Ramos (cell line): ENCODE data around the gene WNT6.

Experiments
- in situ Hi-C: fragments of 300-500 bp; cut with MboI; formaldehyde crosslinking; loops from one replicate; pipeline ENCODE4 v1.14.3; 2022; ENCODE audit warnings: low sequenced_read_pairs; ENCODE audit not compliant: unreplicated experiment

WNT6 gene

DNA sequence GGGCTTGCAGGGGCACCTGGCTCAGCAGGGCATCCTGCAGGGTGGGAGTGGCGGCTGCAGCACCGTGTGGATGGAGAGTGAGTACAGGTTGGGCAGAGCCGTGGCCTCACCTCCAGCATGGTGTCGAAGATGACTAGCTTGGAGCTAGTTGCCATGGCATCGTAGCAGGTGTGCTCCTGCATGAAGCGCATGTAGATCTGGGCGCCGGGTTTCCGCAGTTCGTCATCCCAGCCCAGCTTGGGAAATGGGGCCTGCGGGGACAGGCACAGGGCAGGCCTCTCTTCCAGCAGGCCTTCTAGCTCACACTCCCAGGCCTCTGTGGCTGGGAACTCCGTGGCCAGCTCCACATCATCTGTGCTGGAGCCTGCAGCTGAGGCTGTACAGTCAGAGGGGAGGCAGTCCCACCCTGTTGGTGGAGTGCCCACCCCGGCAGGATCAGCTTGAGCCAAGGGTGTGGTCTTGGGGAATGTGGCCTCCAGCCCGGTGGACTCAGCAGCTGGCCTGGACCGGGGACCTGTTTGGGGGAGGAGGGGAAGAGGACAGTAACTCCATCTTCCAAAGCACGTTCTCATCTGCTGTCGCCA, 29.6 kb upstream of the WNT6 start:
- in situ Hi-C loops: no loop called here

DNA sequence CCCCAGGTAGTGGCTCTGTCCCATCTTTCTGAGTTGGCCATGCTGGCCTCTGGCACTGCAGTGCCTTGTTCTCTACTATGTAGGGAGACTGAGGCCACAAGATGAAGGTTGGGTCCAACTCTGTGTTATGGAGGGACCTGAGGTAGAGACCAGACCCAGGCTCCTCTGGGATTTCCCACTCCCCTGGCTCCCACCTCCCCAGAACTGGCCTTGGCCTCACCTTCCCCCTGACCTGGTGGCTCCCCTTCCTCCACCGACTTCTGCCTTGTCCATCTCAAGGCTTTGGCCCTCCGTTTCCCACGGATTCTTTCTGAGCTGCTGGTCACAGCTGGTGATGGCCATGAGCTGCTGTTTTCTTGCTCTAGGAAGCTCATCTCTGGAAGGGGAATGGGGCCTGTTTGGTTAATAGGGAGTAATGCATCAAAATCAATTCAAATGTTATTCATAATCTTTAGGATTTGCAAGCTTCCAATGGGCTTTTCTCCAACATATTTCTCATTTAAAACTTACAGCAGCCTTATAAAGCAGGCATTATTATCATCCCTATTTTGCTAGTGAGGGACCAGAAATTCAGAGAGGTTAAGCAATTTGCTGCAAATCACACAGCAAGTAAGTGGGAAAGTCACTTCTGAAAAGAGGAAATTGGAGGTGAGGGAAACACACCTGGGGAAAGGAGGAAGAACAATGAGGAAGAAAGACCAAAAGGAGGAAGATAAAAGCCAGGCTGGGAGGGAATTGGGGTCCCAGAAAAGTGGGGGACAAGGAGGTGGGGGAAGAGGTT, 28.9 kb upstream of the WNT6 start:
- in situ Hi-C loops: no loop called here

DNA sequence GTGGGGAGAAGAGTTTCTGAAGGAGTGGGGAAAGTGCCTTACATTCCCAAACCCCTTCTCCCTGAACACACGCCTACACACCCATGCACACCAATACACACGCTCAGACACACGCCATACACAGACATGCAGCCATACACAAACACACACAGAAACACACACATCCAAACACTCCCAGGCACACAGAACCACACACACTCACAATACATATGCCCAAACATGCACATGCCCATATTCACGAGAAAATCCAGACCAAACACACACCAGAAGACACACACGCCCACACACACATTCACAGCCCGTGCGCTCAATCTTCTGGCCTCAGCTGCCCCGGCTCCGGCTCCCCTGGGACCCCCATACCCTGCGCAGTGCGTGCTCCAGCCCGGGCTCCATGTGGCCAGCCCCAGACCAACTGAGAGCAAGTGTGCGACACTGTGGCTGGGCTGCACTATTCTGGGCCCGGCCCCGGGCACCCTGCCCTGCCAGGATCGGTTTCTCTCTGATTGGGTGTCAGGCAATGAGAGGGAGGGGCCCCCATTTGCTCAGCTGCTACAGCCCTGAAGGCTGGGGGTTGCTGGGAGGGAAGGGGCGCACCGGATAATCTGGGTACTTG, 28.1 kb upstream of the WNT6 start, which contains the start of gene PRKAG3:
PRKAG3 (minus strand) TSS at position 426 of the 613 bp plus-strand sequence.
- in situ Hi-C loops: no loop called here

DNA sequence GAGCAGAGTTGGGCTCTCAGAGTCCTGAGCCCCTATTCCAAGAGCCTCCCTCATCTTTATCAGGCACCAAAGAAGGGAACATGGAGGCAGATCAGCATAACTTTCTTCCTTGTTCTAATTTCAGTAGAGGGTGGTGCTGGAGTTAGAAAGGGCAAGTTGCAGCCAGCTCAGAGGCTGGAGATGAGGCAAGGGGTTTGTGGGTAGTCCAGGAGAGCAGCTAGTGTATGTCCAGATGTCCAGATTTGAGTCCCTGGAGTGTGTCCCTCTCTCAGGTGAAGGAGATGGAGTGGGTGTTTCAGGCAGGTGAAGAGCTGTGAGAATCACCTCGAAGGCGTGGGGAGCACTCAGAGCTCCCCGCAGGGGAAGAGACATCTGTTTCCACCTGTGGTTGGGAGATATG, 27.5 kb upstream of the WNT6 start:
- in situ Hi-C loops: no loop called here

DNA sequence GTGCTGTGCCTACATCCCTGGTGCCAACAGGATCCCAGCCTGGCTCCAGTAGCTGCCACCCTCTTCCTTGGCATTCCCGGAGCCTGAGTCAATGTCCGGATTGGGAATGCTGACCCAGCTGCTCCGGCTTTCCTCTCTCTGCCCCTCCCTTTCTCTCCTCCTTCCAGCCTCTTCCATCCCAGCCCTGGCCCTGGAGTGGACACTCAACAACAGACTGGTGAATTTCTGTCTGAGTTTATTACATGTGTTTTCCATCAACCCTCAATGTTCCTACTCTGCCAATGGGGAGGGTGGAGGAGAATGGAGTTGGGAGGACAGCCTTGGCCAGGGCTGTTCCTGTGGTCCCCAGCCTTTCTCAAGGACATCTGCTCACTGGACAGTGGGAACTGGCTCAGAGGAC, 27.1 kb upstream of the WNT6 start:
- in situ Hi-C loops: no loop called here

DNA sequence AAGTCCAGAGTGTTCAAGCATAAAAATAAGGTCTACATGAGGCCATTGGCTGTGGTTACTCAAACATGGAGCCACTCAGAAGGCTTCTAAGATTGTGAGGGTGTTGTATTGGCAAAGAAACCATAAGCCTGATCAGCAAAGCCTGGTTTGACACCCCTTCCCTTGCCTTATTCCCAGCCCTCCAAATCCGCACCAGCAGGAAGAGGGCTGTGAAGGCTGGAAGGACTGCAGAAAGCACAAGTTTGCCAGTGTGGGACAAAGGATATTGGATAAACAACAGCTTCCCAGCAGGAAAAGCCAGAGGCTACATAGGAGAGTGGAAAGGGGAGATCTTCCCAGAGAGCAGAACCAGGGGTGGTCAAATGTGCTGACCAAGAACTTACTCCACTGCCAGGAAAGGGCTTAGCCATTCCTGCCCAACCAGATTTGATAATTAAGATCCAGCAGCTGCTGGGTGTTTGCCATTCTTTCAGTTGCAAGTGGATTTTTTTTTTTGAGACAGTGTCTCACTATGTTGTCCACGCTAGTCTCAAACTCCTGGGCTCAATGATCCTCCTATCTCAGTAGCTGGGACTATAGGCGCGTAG, 26.5 kb upstream of the WNT6 start:
- in situ Hi-C loops: no loop called here

DNA sequence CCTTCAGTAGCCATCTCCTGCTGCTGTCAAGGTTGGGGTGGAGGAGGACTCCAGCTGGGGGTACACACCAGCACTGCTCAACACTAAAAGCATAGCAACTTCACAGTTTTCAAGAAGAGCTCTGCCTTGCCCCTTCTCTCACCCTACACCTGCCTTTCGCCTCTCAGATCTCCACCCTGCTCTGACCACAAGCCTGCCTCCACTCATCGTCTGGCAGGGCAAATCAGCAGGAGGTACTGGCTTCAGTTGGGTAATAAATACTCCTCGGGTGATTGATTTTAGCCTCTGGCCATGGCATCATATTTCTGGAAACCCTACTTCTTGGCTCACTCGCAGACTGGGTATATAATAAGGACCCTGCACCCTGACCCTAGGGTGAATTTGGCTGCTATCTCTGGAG, 24.9 kb upstream of the WNT6 start:
- in situ Hi-C loops: no loop called here

DNA sequence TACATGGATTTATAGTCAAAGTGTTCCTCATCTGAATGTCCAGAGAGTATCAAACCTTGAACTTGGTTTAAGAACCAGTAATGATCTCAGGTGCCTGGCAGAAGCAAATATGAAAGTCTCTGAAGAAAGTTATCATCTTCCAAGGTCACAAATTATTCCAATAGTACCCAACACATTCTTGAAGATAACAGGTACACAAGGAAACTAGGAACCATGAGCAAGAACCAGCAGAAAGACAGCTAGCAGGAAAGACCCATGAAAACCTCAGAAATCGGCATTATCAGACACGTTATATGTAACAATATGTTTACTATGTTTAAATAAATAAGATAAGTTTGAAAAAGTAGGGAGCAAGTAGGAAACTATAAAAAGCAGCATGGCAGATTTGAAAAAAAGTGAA, 22.1 kb upstream of the WNT6 start:
- in situ Hi-C loops: no loop called here

DNA sequence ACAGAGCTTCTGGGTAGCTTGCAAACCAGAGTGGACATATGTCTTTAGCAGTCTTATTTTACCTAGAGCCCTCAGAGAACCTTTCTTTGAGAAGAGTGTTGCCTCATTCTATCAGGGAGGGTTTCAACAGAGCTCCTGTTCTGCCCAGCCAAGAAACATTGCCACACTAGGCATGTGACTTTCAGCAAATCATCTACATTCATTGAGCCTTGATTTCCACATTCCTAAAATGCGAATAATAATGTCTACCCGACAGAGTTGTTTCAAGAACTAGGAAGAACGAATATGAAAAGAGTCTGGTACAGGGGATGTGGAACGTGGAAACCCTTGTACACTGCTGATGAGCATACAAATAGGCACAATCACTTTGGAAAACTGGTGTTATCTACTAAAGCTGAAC, 20.2 kb upstream of the WNT6 start:
- in situ Hi-C loops: no loop called here

DNA sequence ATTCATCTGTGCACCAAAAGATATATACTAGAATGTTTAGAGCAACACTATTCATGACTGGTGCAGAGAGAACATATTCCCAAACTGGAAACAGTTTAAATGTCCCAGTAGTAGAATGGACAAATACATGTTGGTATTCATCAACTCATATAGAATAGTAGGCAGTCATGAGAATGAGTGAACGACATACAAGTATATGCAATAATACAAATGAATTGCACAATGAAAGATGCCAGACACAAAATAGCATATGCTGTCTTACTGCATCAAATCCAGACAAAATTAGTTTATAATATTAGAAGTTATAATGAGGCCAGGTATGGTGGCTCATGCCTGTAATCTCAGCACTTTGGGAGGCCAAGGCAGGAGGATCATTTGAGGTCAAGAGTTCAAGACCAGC, 19.7 kb upstream of the WNT6 start:
- in situ Hi-C loops: loop anchor here (10.0 kb wide), 1 partner anchor 105 kb away; no protein-coding TSS in a partner anchor

DNA sequence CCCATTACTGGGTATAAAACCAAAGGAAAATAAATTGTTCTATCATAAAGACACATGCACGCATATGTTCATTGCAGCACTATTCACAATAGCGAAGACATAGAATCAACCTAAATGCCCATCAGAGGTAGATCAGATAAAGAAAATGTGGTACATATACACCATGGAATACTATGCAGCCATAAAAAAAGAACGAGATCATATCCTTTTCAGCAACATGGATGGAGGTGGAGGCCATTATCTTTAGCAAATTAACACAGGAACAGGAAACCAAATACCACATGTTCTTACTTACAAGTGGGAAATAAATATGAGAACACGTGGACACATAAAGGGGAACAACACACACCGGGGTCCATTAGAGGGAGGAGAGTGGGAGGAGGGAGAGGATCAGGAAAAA, 15.3 kb upstream of the WNT6 start:
- in situ Hi-C loops: loop anchor here (10.0 kb wide), 1 partner anchor 110 kb away; no protein-coding TSS in a partner anchor

DNA sequence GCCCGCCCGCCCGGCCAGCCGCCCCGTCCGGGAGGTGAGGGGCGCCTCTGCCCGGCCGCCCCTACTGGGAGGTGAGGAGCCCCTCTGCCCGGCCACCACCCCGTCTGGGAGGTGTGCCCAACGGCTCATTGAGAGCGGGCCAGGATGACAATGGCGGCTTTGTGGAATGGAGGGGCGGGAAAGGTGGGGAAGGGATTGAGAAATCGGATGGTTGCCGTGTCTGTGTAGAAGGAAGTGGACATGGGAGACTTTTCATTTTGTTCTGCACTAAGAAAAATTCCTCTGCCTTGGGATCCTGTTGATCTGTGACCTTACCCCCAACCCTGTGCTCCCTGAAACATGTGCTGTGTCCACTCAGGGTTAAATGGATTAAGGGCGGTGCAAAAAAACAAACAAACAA, 12.6 kb upstream of the WNT6 start:
- in situ Hi-C loops: loop anchor here (10.0 kb wide), 1 partner anchor 112 kb away; no protein-coding TSS in a partner anchor

DNA sequence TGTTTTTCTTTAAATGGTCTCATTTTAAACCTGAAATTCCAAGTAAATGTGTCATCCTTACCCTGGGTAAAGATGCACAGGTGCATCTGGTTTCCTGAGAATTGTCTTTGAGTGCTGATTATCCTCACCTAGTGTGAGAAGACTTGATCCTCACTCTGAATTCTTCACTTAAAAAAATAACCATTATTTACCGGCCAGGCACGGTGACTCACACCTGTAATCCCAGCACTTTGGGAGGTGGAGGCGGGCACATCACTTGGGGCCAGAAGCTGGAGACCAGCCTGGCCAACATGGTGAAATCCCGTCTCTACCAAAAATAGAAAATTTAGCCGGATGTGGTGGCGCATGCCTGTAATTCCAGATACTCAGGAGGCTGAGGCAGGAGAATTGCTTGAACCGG, 9.9 kb upstream of the WNT6 start:
- in situ Hi-C loops: loop anchor here (10.0 kb wide), 2 partner anchors 55 to 115 kb away; no protein-coding TSS in a partner anchor

DNA sequence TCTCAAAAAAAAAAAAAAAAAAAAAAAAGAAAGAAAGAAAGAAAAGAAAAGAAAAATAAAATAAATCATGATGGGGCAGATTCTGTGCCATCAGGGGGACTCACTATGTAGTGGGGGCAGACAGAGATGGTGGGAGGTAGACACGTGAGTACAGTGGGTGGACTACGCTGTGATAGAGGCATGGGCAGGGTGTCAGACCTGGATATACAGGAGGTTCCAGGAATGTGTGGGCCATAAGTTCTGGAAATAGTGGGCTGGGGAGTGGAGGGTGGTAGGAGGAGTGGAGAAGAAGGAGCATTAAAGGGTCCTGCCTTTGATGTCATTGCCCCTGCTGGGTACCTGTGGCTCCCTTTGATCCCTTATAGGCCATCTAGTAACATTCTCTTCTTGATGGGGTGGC, 8.8 kb upstream of the WNT6 start:
- in situ Hi-C loops: loop anchor here (10.0 kb wide), 1 partner anchor 54 kb away; no protein-coding TSS in a partner anchor

DNA sequence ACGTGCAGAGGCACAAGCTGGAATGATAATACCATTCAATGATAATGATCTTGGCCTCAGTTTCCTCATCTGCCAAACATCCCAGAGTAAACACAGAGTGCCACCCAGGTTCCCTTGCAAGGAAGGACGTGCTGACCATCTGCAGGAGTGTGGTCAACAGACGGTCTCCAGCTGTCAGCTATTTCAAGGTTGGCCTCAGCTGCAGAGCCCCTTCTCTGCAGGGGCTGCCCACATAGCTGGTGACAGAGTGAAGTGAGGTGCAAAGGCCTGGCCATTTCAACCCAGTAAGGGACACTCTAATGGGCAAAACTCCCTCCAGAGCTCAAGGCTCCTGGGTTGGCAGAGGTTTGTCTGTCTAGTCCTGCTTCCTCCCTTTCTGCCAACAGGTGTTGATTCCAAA, 8.3 kb upstream of the WNT6 start:
- in situ Hi-C loops: loop anchor here (10.0 kb wide), 1 partner anchor 54 kb away; no protein-coding TSS in a partner anchor

DNA sequence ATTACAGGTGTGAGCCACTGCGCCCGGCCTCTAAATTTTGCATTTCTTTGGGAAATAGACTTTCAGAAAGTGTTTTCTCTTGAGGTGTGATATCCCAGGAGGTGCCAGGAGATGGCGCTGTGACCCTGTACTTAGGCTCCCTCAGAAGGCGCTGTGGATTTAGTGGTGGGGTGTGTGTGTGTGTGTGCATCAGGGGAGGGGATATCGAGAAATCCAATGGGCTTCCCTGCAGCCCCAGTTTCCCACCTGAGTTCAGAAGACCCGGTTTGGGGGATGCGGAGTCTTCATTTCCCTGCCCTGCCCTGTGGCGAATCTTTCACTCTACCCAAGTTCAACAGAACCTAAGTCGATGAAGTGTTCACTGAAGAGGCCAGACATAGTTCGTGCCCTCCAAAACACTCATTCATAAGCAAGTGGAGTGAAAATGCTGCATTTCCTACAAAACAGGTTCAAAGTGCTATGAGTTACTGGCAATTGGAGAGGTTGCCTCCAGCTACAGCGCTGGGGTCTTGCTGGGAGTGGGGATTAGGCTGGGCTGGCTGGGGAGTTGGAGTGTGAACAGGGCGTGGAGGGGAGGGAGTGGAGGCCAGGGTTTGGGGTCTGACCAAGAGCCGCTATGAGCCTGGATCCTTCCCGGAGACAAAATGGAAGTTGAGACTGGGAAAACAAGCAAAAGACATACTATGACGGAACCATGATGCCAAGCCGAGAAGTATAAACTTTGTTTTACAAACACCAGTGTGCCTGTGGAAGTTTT, 6.5 kb upstream of the WNT6 start:
- in situ Hi-C loops: loop anchor here (10.0 kb wide), 1 partner anchor 52 kb away; no protein-coding TSS in a partner anchor

DNA sequence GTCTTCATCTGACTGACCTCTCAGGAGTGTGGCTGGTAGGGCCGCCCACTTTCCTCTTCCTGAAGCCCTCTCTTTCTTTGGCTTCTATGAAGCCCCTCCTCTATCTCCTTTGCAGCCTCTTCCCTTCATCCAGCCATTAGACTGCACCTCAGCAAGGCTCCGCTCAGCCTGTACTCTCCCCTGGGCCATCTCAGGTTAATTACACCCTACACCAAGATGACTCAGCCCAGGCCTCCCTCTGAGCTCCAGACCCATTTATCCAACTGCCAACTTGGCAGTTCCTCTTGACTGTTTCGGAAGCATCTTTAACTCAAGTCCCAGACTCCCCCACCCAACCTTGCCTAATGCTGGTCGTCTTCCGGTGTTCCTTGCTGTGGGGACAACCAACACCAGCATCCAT, 5.8 kb upstream of the WNT6 start:
- in situ Hi-C loops: loop anchor here (10.0 kb wide), 1 partner anchor 51 kb away; no protein-coding TSS in a partner anchor

DNA sequence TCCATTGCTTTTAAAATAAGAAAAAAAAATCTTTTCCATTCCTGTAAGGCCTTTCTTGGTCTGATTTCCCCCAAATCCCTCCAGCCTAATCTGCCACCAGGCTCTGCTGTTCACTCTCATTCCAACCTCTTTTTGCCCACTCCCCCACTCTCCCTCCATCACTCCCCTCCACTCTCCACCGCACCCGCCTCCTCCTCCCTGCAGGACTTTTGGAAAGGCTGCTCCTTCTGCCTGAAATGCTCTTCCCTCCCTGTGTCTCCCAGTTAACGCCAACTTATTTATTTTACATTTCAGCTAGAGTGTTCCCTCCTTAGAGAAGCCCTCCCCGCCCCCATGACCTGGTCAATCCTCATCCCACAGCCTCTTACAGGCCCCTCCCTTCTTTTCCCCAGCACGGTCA, 4.7 kb upstream of the WNT6 start:
- in situ Hi-C loops: loop anchor here (10.0 kb wide), 1 partner anchor 50 kb away; no protein-coding TSS in a partner anchor

DNA sequence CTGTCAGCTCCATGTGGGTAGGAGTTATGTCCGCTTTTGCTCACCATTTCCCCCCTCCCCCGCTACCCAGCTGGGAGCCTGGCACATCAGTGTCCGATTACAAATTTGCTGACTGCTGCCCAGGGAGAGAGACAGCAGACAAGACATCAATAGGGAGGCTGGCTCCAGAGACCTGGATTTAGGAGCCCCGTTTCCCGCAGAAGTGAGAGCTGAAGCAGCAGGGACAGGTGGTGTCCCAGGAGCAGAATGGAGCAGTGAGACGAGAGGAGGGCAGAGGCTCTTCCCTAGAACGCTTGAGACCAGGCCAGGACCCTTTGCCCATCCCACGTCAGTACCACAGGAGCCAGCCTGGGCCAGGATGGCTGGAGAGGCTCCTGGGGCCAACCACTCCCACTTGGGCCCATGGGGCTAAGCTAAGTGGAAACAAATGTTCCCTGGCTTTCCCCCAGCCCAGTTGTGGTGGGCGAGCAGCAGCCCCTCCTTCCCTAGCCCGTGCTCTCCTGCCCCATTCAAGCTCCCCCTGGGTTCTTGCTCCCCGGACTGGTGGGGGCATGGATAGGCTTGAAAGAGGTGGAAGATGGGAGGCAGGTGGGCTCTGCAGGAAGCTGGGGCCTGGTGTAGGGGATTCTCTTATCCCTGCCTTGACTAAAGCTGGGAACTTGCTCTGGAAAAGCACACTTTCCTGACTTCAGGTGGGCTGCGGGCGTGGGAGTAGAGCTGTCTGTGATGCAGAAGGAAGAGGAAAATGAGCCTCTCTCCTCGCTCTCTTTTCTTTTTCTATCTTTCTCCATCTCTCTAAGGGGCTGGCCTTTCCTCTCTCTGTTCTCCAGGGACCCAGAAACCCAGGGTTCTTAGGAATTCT, 4.1 kb upstream of the WNT6 start:
- in situ Hi-C loops: loop anchor here (10.0 kb wide), 1 partner anchor 49 kb away; no protein-coding TSS in a partner anchor
